Stimulated activated naive CD8-positive, alpha-beta T cell treated with anti-CD3 and anti-CD28 coated beads, Interleukin-15, Interleukin-2, amounts not matched to agents 100 ng/mL and 50 ng/mL, for 24 hours (primary cell): ENCODE results near the gene SLC13A5.
"Not testable (repeated sequence)": the region's sequence is repeated elsewhere in the genome, so short reads cannot be mapped to it uniquely, and the experiment has no call there.

Source experiments
- H3K27ac Mint-ChIP-seq: one replicate; pipeline ENCODE4 v1.8.0; 2021; ENCODE audit warnings: mild to moderate bottlenecking, mixed read lengths
- H3K27me3 Mint-ChIP-seq: one replicate; pipeline ENCODE4 v1.8.0; 2021; ENCODE audit warnings: mixed read lengths
- H3K36me3 Mint-ChIP-seq: one replicate; pipeline ENCODE4 v1.8.0; 2021; ENCODE audit warnings: low read depth, mixed read lengths
- H3K4me1 Mint-ChIP-seq: one replicate; pipeline ENCODE4 v1.8.0; 2021; ENCODE audit warnings: low read depth, mixed read lengths
- H3K4me3 Mint-ChIP-seq: one replicate; pipeline ENCODE4 v1.8.0; 2021; ENCODE audit warnings: mild to moderate bottlenecking, mixed read lengths
- H3K9me3 Mint-ChIP-seq: one replicate; pipeline ENCODE4 v1.8.0; 2021; ENCODE audit warnings: mixed read lengths

Gene SLC13A5

DNA sequence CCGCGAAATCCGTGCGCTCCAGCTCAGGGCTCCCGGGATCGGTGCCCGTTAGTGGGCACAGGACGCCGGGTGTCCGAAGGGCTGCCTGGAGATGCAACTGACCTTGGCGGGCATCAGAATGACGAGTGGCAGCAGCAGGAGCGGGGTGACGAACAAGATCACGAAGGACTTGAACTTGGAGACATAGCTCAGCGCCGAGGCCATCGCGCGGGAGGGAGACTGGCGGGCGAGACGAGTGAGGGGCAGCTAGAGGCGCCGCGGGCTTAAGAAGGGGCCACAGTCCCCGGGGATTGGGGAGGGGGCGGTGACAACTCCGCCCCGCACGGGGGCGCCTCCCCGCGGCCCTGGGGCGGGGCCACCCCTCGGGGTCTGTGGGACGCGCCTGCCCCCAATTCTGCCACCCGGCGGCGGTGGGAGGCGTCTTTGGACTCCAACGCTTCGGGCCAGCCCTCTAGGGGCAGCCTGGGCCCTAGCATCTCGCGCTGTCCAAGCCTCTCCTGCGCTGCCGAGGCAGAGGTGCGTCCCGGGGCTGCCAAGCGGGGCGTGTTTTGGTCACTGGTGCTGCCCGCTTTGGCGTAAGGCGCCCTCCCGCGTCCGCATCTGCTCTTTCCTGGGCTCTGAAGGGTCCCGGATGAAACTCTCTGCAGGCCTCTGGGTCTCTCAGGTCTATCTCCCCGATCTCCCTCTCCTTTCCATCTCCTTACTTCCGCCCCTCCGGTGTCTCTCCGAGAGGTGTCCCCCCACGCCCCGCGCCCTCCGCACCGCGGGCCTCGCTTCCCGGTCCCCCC lies at the start of gene SLC13A5:
TSS of gene SLC13A5 (minus strand) at position 240 of the 788 bp plus-strand sequence. CDS start at position 204, 36 bp downstream.
- H3K4me3 Mint-ChIP-seq = peak within 1 kb of the TSS; percentile 60
- H3K4me1 Mint-ChIP-seq = peaks cover 15% of the 10 kb centered on the region
- no peaks in the 10 kb centered on the region for H3K9me3 Mint-ChIP-seq
- peaks cover 71% of the 10 kb centered on the region for H3K27me3 Mint-ChIP-seq
- no peak within 1 kb of the TSS for H3K27ac Mint-ChIP-seq
- no peaks in the 10 kb centered on the region for H3K36me3 Mint-ChIP-seq

- no peak overlapping the region for H3K4me3 Mint-ChIP-seq
- peaks cover 17% of the 10 kb centered on the region for H3K4me1 Mint-ChIP-seq
- no peak overlapping the region for H3K27ac Mint-ChIP-seq
Measured at GRCh38 chr17:6761779-6762178, 48.6 kb upstream of the SLC13A5 start.

GRCh38 chr17:6757747-6758146 lies 44.6 kb upstream of the SLC13A5 start:
- H3K4me3 Mint-ChIP-seq = peak overlapping the region; percentile 62
- peak overlapping the region; percentile 74 for H3K27ac Mint-ChIP-seq
- no peaks in the 10 kb centered on the region for H3K9me3 Mint-ChIP-seq
- peaks cover 49% of the 10 kb centered on the region for H3K4me1 Mint-ChIP-seq
- peaks cover 35% of the 10 kb centered on the region for H3K36me3 Mint-ChIP-seq
- no peaks in the 10 kb centered on the region for H3K27me3 Mint-ChIP-seq

More at GRCh38 chr17:6761779-6762178, 48.6 kb upstream of the SLC13A5 start:
- H3K36me3 Mint-ChIP-seq = peaks cover 74% of the 10 kb centered on the region
- peaks cover 13% of the 10 kb centered on the region for H3K9me3 Mint-ChIP-seq
- no peaks in the 10 kb centered on the region for H3K27me3 Mint-ChIP-seq

DNA sequence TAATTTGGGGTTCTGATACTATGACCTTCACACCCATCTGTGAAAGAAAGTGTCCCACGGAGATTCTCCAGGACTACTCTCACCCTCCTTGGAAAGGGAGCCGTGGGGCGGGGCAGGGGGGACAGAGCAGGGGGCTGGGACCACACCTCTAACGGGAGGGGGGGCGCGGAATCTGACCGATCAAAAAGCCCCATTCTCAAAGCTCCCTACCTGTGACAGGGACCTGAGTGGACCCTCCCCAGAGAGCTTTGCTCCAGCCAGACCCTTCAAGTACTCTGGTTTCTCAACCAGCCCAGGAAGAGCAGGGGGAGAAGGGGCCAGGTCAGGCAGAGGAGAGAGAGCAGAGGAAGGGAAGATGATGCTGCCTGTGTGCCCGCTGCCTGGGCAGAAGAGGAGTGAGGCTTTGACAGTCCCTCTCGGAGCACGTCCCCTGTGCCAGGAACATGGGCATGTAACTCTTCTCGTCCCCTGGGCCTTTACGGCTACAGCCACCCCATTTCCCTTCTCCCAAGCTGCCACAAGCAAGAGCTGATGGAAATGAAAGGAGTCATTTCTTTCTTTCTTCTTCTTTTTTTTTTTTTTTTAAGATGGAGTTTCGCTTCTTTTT lies 43.4 kb upstream of the SLC13A5 start:
- Mint-ChIP-seq H3K9me3 (no peaks in the 10 kb centered on the region), H3K4me1 (peaks cover 57% of the 10 kb centered on the region), H3K36me3 (peaks cover 23% of the 10 kb centered on the region), H3K27ac (peak overlapping the region; percentile 86), H3K27me3 (no peaks in the 10 kb centered on the region), H3K4me3 (peak overlapping the region; percentile 91)

DNA sequence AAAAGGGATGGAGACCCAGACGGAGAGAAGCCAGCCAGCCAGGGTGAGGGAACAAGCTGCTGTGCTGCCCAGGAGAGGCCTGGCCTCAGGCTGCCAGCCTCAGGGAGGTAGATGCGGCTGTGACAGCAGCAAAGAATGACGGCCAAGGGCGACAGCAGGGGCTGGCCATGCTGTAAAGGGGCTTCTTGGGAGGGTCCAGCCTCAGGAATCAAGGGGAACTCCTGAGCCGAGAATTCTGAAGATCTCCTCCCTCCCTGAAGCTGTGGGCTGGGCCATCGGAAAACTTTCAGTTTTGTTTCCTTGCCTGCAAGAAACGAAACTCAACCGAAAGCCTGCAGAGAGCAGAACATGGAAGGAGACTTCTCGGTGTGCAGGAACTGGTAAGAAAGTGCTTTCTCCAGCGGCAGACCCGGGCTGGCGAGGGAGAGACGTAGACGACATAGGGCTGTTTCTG lies 42.6 kb upstream of the SLC13A5 start, which contains the start of gene XAF1:
TSS of gene XAF1 (plus strand) at position 316 of the 454 bp plus-strand sequence. CDS start at position 349, 33 bp downstream.
- peak within 1 kb of the TSS; percentile 86 for H3K27ac Mint-ChIP-seq
- no peaks in the 10 kb centered on the region for H3K27me3 Mint-ChIP-seq
- peaks cover 20% of the 10 kb centered on the region for H3K36me3 Mint-ChIP-seq
- peak within 1 kb of the TSS; percentile 91 for H3K4me3 Mint-ChIP-seq
- H3K4me1 Mint-ChIP-seq = peaks cover 57% of the 10 kb centered on the region
- H3K9me3 Mint-ChIP-seq = no peaks in the 10 kb centered on the region

- H3K27me3 Mint-ChIP-seq = no peaks in the 10 kb centered on the region
- H3K9me3 Mint-ChIP-seq = no peaks in the 10 kb centered on the region
- peak overlapping the region; percentile 86 for H3K27ac Mint-ChIP-seq
- peaks cover 57% of the 10 kb centered on the region for H3K4me1 Mint-ChIP-seq
- H3K4me3 Mint-ChIP-seq = peak overlapping the region; percentile 91
- peaks cover 16% of the 10 kb centered on the region for H3K36me3 Mint-ChIP-seq
Measured at GRCh38 chr17:6755281-6755680, 42.1 kb upstream of the SLC13A5 start.

DNA sequence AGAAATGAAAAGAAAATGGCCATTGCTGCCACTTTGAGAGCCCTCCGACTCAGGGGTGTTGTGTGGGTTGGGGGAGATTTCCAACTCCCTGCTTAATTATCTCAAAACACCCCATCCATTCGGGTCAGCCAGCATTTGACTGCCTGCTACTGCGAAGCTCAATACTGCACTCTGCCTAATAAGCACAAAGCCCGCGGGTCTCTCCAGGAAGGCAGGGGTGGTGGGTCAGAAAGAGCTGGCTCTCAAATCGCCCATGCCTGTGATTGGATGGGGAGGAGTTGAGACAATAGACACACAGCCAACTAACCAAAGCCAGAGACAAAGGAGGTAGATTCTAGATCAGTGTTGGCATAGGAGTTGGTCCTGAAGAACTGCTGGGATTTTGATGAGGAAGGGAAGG lies 40.4 kb upstream of the SLC13A5 start:
- H3K27me3 Mint-ChIP-seq = no peaks in the 10 kb centered on the region
- H3K27ac Mint-ChIP-seq = no peak overlapping the region
- peaks cover 9% of the 10 kb centered on the region for H3K36me3 Mint-ChIP-seq
- no peak overlapping the region for H3K4me3 Mint-ChIP-seq
- peaks cover 57% of the 10 kb centered on the region for H3K4me1 Mint-ChIP-seq
- no peaks in the 10 kb centered on the region for H3K9me3 Mint-ChIP-seq

DNA sequence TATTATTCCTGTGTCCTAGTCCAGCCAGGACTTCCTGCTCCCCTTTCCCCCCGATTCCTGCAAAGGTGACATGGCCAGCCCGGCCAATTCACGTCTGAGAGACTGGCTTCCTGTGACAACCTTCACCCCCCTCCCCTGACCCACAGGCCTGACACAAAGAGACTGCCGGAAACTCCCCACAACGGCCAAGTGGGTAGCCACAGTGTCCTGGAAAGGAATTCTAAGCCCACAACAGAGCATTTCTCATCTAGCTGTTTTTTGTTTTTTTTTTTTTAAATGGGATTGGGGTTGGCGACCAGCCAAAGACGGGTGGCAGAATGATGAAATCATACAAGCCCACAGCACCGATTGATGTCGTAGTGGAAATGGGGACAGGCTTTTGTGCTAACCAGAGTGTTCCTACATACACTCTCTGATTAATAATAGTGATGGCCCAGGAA lies 39.9 kb upstream of the SLC13A5 start:
- H3K27me3 Mint-ChIP-seq = no peaks in the 10 kb centered on the region

DNA sequence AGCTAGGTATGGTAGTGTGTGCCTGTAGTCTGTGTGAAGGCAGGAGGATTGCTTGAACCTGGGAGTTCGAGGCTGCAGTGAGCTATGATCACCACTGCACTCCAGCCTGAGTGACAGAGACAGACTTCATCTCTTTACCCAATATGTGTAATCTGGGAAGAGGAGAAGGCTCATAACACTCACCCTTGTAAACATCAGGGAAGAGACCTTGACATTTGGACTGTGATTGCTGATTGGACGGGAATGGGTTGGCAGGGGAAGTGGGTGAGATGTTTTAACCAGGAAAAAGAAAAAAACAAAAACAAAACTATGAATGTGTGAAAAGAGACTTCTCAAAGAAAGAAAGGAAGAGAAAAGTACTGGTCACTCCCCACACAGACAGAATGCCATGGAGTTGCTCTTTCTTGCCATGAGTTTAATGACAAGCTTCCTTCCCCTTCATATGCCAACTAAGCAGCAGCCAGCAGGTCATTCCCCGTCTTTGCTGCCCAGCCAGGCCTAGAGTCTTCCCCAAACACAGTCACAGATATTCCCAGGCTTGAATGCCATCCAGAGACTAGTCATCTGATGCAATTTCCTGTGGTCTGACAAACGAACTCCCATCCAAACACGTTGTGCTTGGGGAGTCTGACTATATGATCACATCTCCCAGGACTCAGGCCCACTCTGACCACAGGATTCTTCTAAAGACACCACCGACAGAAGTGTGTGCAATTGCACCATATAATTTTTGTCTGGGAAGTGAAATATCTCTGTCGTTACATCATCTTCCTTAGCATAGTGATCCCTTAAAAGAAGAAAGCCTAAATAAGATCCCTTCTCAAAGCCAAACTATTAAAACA lies 39.1 kb upstream of the SLC13A5 start:
- no peaks in the 10 kb centered on the region for H3K36me3 Mint-ChIP-seq
- H3K27me3 Mint-ChIP-seq = no peaks in the 10 kb centered on the region
- peaks cover 45% of the 10 kb centered on the region for H3K4me1 Mint-ChIP-seq
- H3K4me3 Mint-ChIP-seq = no peak overlapping the region
- H3K27ac Mint-ChIP-seq = peak overlapping the region; percentile 64
- H3K9me3 Mint-ChIP-seq = no peaks in the 10 kb centered on the region

More for the DNA sequence above, 39.9 kb upstream of the SLC13A5 start:
- H3K27ac Mint-ChIP-seq = peak overlapping the region; percentile 53
- peaks cover 4% of the 10 kb centered on the region for H3K36me3 Mint-ChIP-seq
- peaks cover 52% of the 10 kb centered on the region for H3K4me1 Mint-ChIP-seq
- H3K9me3 Mint-ChIP-seq = no peaks in the 10 kb centered on the region
- no peak overlapping the region for H3K4me3 Mint-ChIP-seq

GRCh38 chr17:6749519-6749918 lies 36.4 kb upstream of the SLC13A5 start:
- Mint-ChIP-seq H3K27ac (no peak overlapping the region), H3K4me1 (peaks cover 20% of the 10 kb centered on the region), H3K27me3 (peaks cover 10% of the 10 kb centered on the region), H3K36me3 (no peaks in the 10 kb centered on the region), H3K4me3 (no peak overlapping the region), H3K9me3 (no peaks in the 10 kb centered on the region)

GRCh38 chr17:6748617-6749016 lies 35.4 kb upstream of the SLC13A5 start:
- H3K9me3 Mint-ChIP-seq = no peaks in the 10 kb centered on the region
- H3K4me1 Mint-ChIP-seq = peaks cover 17% of the 10 kb centered on the region
- H3K27me3 Mint-ChIP-seq = peaks cover 10% of the 10 kb centered on the region
- no peak overlapping the region for H3K4me3 Mint-ChIP-seq
- no peak overlapping the region for H3K27ac Mint-ChIP-seq
- no peaks in the 10 kb centered on the region for H3K36me3 Mint-ChIP-seq

DNA sequence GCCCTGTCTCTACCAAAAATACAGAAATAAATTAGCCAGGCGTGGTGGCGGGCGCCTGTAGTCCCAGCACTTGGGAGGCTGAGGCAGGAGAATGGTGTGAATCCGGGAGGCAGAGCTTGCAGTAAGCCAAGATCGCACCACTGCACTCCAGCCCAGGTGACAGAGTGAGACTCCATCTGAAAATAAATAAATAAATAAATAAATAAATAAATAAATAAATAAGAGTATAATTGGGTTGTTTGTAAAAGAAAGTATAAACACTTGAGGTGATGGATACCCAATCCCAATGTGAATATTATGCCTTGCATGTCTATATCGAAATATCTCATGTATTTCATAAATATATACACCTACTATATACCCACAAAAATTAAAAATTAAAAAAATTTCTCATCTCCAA lies 33.5 kb upstream of the SLC13A5 start:
- not testable (repeated sequence) for H3K27ac Mint-ChIP-seq, H3K36me3 Mint-ChIP-seq, H3K4me3 Mint-ChIP-seq, H3K4me1 Mint-ChIP-seq, H3K9me3 Mint-ChIP-seq
- peaks cover 14% of the 10 kb centered on the region for H3K27me3 Mint-ChIP-seq

GRCh38 chr17:6729531-6729930 lies 16.4 kb upstream of the SLC13A5 start:
- Mint-ChIP-seq H3K9me3 (no peaks in the 10 kb centered on the region), H3K27me3 (peaks cover 29% of the 10 kb centered on the region), H3K36me3 (no peaks in the 10 kb centered on the region), H3K4me3 (no peak overlapping the region), H3K4me1 (no peaks in the 10 kb centered on the region), H3K27ac (no peak overlapping the region)

GRCh38 chr17:6724009-6724408 lies 10.8 kb upstream of the SLC13A5 start:
- no peaks in the 10 kb centered on the region for H3K4me1 Mint-ChIP-seq
- H3K9me3 Mint-ChIP-seq = no peaks in the 10 kb centered on the region
- no peak overlapping the region for H3K27ac Mint-ChIP-seq
- peaks cover 60% of the 10 kb centered on the region for H3K27me3 Mint-ChIP-seq
- H3K36me3 Mint-ChIP-seq = no peaks in the 10 kb centered on the region
- H3K4me3 Mint-ChIP-seq = no peak overlapping the region
